Osteoblast (primary cell): Measurements from ENCODE around the gene CSTPP1. TPM values are rescaled to one million over a fixed set of nuclear protein-coding genes. Genes with fewer than 3 reads are reported as not detected.
"Not testable (repeated sequence)": the region's sequence is repeated elsewhere in the genome, so short reads cannot be mapped to it uniquely, and the experiment has no call there.

Experiments
- DNase-seq: peaks from one replicate; pipeline ENCODE4 v3.0.0; 2011; ENCODE audit warnings: low spot score, mixed read lengths; ENCODE audit not compliant: insufficient read length; ENCODE audit errors: missing footprints
- H2AFZ ChIP-seq: 2 replicates; pipeline ENCODE4 v1.6.0; 2011; ENCODE audit warnings: mild to moderate bottlenecking, low read length
- H3K27ac ChIP-seq: 2 replicates; pipeline ENCODE4 v1.5.1; 2011; ENCODE audit warnings: mild to moderate bottlenecking, low read depth, low read length, moderate library complexity
- H3K27me3 ChIP-seq: 2 replicates; pipeline ENCODE4 v1.6.0; 2012; ENCODE audit warnings: mild to moderate bottlenecking, control low read depth, inconsistent platforms, low read length, moderate library complexity; ENCODE audit not compliant: insufficient read depth
- H3K36me3 ChIP-seq: 2 replicates; pipeline ENCODE4 v1.5.1; 2011; ENCODE audit warnings: mild to moderate bottlenecking, low read length, control low read depth, moderate library complexity; ENCODE audit not compliant: insufficient read depth
- H3K4me1 ChIP-seq: 2 replicates; pipeline ENCODE4 v1.5.1; 2011; ENCODE audit warnings: mild to moderate bottlenecking, low read length, control low read depth, moderate library complexity; ENCODE audit not compliant: insufficient read depth
- H3K4me2 ChIP-seq: 2 replicates; pipeline ENCODE4 v1.6.0; 2011; ENCODE audit warnings: mild to moderate bottlenecking, low read length; ENCODE audit not compliant: insufficient read depth
- H3K4me3 ChIP-seq: fragments of 200-600 bp; sonication (generic); 3 replicates; pipeline ENCODE4 v1.5.1; 2012; ENCODE audit warnings: mild to moderate bottlenecking, low read length, inconsistent platforms; ENCODE audit not compliant: insufficient read depth
- H3K79me2 ChIP-seq: 2 replicates; pipeline ENCODE4 v1.6.0; 2012; ENCODE audit warnings: mild to moderate bottlenecking, low read length, control low read depth, inconsistent platforms; ENCODE audit not compliant: insufficient read depth
- H3K9me3 ChIP-seq: 2 replicates; pipeline ENCODE4 v1.5.1; 2011; ENCODE audit warnings: low read depth, low read length, control low read depth
- H4K20me1 ChIP-seq: 2 replicates; pipeline ENCODE4 v1.6.0; 2012; ENCODE audit warnings: mild to moderate bottlenecking, low read length, control low read depth; ENCODE audit not compliant: insufficient read depth
- total RNA-seq: library from RNA; depleted of rRNA; stranded (reverse); fragments of >200 nt; gene quantifications from 2 replicates; pipeline ENCODE4 v1.2.3, GENCODE V29; 2012
- TF ChIP-seq, protein P1 (sequence below): IDR thresholded peaks from 2 replicates; pipeline ENCODE4 v1.5.1; 2011; ENCODE audit warnings: mild to moderate bottlenecking, low read depth, low read length, moderate library complexity; ENCODE audit errors: extremely low read depth

CSTPP1 gene
- total RNA-seq, 1 donor = 27.1 TPM

DNA sequence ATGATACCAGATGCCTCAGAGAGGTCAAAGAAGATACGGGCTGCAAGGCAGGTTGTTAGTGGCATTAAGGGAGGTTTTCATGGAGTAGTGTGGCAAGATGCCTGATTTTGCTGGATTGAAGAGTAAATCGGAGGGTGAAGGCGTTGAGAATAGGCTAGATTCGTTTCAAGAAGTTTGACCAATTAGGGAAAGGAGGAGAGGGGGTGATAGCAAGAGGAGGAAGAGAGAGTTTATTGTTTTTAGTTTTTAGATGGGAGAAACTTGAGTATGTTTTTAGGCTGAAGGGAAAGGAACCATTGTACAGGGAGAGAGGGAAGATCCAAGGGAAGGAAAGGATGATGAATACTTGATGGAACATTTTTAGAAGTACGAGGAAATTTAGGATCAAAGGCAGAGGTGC lies 16.5 kb downstream of the CSTPP1 start:
- Histone ChIP-seq H3K79me2 (no peaks in the 10 kb centered on the region), H3K27ac (no peak overlapping the region), H4K20me1 (peaks cover 4% of the 10 kb centered on the region), H3K4me1 (peaks cover 7% of the 10 kb centered on the region), H3K36me3 (no peaks in the 10 kb centered on the region), H2AFZ (no peak overlapping the region), H3K9me3 (no peaks in the 10 kb centered on the region), H3K27me3 (no peaks in the 10 kb centered on the region), H3K4me2 (no peak overlapping the region), H3K4me3 (no peak overlapping the region)
- DNase-seq = no peak
- TF ChIP-seq, protein P1, sequence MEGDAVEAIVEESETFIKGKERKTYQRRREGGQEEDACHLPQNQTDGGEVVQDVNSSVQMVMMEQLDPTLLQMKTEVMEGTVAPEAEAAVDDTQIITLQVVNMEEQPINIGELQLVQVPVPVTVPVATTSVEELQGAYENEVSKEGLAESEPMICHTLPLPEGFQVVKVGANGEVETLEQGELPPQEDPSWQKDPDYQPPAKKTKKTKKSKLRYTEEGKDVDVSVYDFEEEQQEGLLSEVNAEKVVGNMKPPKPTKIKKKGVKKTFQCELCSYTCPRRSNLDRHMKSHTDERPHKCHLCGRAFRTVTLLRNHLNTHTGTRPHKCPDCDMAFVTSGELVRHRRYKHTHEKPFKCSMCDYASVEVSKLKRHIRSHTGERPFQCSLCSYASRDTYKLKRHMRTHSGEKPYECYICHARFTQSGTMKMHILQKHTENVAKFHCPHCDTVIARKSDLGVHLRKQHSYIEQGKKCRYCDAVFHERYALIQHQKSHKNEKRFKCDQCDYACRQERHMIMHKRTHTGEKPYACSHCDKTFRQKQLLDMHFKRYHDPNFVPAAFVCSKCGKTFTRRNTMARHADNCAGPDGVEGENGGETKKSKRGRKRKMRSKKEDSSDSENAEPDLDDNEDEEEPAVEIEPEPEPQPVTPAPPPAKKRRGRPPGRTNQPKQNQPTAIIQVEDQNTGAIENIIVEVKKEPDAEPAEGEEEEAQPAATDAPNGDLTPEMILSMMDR = no peak

DNA sequence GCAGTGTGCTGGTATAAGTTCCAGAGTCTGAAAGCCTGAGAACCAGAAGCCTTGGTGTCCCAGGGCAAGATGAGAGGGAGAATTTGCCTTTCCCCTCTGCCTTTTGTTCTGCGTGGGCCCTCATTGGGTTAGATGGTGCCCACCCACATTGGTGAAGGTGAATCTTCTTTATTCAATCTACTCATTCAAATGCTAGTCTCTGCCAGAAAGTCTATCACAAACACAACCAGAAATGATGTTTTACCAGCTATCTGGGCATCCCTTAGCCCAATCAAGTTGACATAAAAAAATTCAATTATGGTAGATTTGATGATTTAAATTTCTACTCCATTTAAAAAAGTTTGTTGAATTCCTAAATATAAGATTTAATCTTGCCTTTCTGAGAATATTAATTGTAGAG lies 22.2 kb downstream of the CSTPP1 start:
- H3K9me3 ChIP-seq = no peaks in the 10 kb centered on the region
- no peak overlapping the region for H2AFZ ChIP-seq
- H3K4me2 ChIP-seq = no peak overlapping the region
- H3K27ac ChIP-seq = no peak overlapping the region
- peaks cover 2% of the 10 kb centered on the region for H3K79me2 ChIP-seq
- DNase-seq = no peak
- TF ChIP-seq, protein P1 = no peak
- no peak overlapping the region for H3K4me3 ChIP-seq
- H4K20me1 ChIP-seq = no peaks in the 10 kb centered on the region
- H3K27me3 ChIP-seq = no peaks in the 10 kb centered on the region
- no peaks in the 10 kb centered on the region for H3K4me1 ChIP-seq
- H3K36me3 ChIP-seq = no peaks in the 10 kb centered on the region

DNA sequence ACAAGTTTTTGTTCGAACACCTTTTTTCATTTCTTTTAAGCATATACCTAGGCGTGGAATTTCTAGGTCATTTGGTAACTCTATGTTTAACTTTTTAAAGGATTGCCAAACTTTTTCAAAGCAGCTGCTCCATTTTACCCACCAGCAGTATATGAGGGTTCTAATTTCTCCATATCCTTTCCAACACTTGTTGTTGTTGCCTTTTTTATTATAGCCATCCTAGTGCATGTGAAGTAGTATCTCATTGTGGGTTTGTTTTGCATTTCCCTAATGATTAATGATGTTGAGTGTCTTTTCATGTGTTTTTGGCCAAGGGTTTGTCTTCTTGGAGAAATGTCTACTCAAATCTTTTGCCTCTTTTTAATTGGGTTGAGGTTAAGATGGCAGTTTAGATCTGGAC lies 24.5 kb downstream of the CSTPP1 start:
- Histone ChIP-seq H3K27me3 (no peaks in the 10 kb centered on the region), H2AFZ (no peak overlapping the region), H3K4me3 (no peak overlapping the region), H3K79me2 (peaks cover 2% of the 10 kb centered on the region), H3K4me2 (no peak overlapping the region), H3K4me1 (no peaks in the 10 kb centered on the region), H3K36me3 (no peaks in the 10 kb centered on the region), H3K9me3 (no peaks in the 10 kb centered on the region), H4K20me1 (no peaks in the 10 kb centered on the region), H3K27ac (no peak overlapping the region)
- TF ChIP-seq, protein P1 = no peak
- DNase-seq = no peak

DNA sequence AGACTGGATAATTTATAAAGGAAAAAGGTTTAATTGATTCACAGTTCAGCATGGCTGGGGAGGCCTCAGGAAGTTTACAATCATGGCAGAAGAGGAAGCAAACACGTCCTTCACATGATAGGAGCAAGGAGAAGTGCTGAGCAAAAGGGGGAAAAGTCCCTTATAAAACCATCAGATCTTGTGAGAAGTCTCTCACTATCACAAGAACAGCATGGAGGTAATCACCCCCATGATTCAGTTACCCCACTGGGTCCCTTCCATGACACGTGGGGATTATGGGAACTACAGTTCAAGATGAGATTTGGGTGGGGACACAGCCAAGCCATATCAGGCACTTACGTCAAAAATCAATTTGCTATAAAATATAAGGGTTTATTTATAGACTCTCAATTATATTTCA lies 25.3 kb downstream of the CSTPP1 start:
- H3K4me3 ChIP-seq, H3K4me2 ChIP-seq, H4K20me1 ChIP-seq, H3K4me1 ChIP-seq, H3K79me2 ChIP-seq, H3K9me3 ChIP-seq, H3K27ac ChIP-seq, H3K36me3 ChIP-seq, DNase-seq, H2AFZ ChIP-seq, H3K27me3 ChIP-seq: not testable (repeated sequence)

DNA sequence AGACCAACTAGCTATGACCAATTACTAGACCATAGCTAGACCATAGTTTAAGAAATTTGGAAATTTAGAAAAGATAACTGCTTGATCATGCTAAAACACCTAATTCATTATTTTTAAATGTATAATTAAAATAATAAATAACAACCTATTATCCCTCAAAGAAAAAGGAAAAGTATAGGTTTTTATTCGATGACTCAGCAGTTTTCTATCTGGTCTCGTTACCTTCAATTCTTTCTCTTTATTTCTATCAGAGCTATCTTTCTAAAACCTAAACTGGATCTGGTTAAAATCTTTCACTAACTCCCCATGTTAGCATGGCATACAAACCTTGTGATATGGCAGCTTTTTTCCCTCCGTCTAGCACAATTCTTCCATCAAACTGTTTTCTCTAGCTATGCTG lies 27.3 kb downstream of the CSTPP1 start:
- Histone ChIP-seq H4K20me1 (no peaks in the 10 kb centered on the region), H3K9me3 (no peaks in the 10 kb centered on the region), H3K79me2 (peaks cover 2% of the 10 kb centered on the region), H3K36me3 (no peaks in the 10 kb centered on the region), H3K4me3 (no peak overlapping the region), H2AFZ (no peak overlapping the region), H3K27me3 (no peaks in the 10 kb centered on the region), H3K4me2 (no peak overlapping the region), H3K4me1 (no peaks in the 10 kb centered on the region), H3K27ac (no peak overlapping the region)
- DNase-seq = no peak
- TF ChIP-seq, protein P1 = no peak
